Pons (tissue), 1 donor: ENCODE data around the gene DDX53.

Experiments
- DNase-seq: peaks from one replicate; pipeline ENCODE4 v3.0.0-alpha.2; 2016; ENCODE audit warnings: low spot score

DDX53 gene

DNA sequence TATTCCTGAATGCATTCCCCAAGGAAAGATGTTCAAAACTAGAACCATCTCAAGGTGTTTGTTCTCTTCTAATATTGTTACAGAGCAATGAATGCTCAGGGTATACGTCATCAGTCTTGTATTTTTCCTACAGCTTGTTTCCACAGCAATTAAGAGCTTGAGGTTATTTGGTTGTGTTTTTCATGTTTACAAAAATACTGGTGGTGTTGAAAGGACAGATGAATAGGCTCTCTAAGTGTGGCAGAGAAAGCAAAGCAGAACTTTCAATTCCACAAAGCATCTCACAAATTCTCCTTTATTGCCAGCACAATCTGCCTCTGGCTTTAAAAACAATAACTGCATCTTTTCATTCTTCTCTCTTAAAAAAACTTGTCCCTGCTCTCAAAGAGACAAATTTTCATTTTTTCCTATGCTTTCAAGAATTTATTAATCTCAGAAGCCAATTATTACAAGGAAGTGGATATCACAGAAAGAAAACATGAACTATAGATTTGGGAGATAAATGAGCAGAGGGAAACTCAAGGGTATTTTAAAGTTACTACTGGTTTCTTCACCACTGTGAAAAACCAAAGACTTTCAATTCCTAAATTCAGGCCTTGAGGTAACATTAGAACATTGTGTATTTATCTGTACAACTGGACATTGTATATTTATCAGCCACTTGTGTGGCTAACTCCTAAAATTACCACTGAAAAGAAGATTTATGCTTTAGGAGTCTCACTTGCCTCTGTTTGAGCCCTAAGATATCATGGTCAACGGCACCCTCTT lies 49.2 kb downstream of the DDX53 start:
- no peak for DNase-seq

DNA sequence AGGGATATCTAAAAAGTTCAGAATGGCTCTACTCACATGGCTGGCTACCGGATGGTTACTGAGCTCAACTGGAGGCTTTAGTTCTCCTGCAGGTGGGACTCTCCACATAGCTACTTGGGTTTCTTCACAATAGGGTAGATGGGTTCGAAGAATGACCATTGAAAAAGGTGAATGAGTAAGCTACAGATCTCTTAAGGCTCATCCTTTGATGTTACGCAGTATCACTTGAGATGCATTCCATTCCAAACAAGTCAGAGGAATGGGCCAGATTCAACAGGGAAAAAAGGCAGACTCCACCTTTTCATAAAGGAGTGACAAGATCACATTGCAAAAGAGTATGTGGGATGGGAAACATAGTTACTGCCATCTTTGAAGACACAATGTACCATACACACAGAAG lies 52.6 kb downstream of the DDX53 start:
- no peak for DNase-seq
